H1 (cell line): ENCODE measurements around the gene SHH. TPM values are rescaled to one million over a fixed set of nuclear protein-coding genes. Genes with fewer than 3 reads are reported as not detected.

Source experiments
- CTCF ChIA-PET: fragments of 300-600 bp; sonication (Branson Sonifier 250); formaldehyde crosslinking; loops from one replicate; lab custom pipeline; 2021; ENCODE audit not compliant: partially characterized antibody; lab: Charles Lee
- POLR2A ChIA-PET: fragments of 300-600 bp; sonication (Branson Sonifier 250); formaldehyde crosslinking; loops from one replicate; lab custom pipeline; 2021; ENCODE audit warnings: inconsistent platforms; ENCODE audit not compliant: partially characterized antibody; lab: Charles Lee
- DNase-seq, 2 experiments: peaks; one replicate each; pipeline versions ENCODE4 v3.0.0 to v3.0.0-alpha.2; 2010 to 2022; ENCODE audit warnings: low spot score in 2 of 2, low read depth in 1 of 2, mixed read lengths in 1 of 2
- FAIRE-seq: peaks from 2 replicates; lab custom pipeline; 2011; peaks lifted over from hg19 to GRCh38; lab: Jason Lieb, UNC
- H2AFZ ChIP-seq: 2 replicates; pipeline ENCODE4 v1.8.1; 2012; ENCODE audit warnings: low read length, inconsistent platforms
- H2AK5ac ChIP-seq: 2 replicates; pipeline ENCODE4 v1.6.1; 2013; ENCODE audit warnings: low read depth, low read length
- H2BK120ac ChIP-seq: replicated peaks from 2 replicates; pipeline ENCODE3; 2013; ENCODE audit warnings: low read depth, low read length, inconsistent platforms
- H2BK12ac ChIP-seq: 2 replicates; pipeline ENCODE4 v1.6.1; 2013; ENCODE audit warnings: low read depth, low read length
- H2BK15ac ChIP-seq: 2 replicates; pipeline ENCODE4 v1.6.1; 2013; ENCODE audit warnings: low read length
- H2BK20ac ChIP-seq: 2 replicates; pipeline ENCODE4 v1.6.1; 2013; ENCODE audit warnings: low read length
- H2BK5ac ChIP-seq: 2 replicates; pipeline ENCODE4 v1.6.1; 2013; ENCODE audit warnings: low read depth, low read length
- H3K14ac ChIP-seq: 2 replicates; pipeline ENCODE4 v1.6.1; 2013; ENCODE audit warnings: inconsistent platforms; ENCODE audit not compliant: insufficient read length
- H3K18ac ChIP-seq: 2 replicates; pipeline ENCODE4 v1.6.1; 2013; ENCODE audit warnings: low read length; ENCODE audit errors: extremely low read depth
- H3K23ac ChIP-seq: 2 replicates; pipeline ENCODE4 v1.6.1; 2013; ENCODE audit warnings: inconsistent platforms; ENCODE audit not compliant: insufficient read length
- H3K23me2 ChIP-seq: 2 replicates; pipeline ENCODE4 v1.6.1; 2013; ENCODE audit warnings: low read depth, low read length
- H3K27ac ChIP-seq: 2 replicates; pipeline ENCODE4 v1.6.1; 2011; ENCODE audit warnings: low read depth, low read length, inconsistent platforms
- H3K27me3 ChIP-seq, 4 experiments: replicated peaks in 1 of 4; 1 replicate in 1 of 4; 2 replicates in 3 of 4; pipeline versions ENCODE4 v1.6.1 to v1.8.1; 2011 to 2013; ENCODE audit warnings: low read length in 3 of 4, mild to moderate bottlenecking in 3 of 4, inconsistent platforms in 2 of 4, mixed read lengths in 2 of 4, moderate library complexity in 1 of 4; ENCODE audit not compliant: control insufficient read depth in 3 of 4, insufficient read depth in 3 of 4; ENCODE audit errors: extremely low read depth in 1 of 4
- H3K36me3 ChIP-seq, 4 experiments: 2 replicates each; pipeline versions ENCODE4 v1.6.1 to v1.8.1; 2011 to 2013; ENCODE audit warnings: mild to moderate bottlenecking in 4 of 4, low read length in 3 of 4, moderate library complexity in 2 of 4, control low read depth in 1 of 4, inconsistent platforms in 1 of 4; ENCODE audit not compliant: insufficient read depth in 4 of 4, control insufficient read depth in 2 of 4
- H3K4ac ChIP-seq: replicated peaks from 2 replicates; pipeline ENCODE3; 2013; ENCODE audit warnings: low read length, low read depth, mixed read lengths, inconsistent platforms; ENCODE audit not compliant: insufficient read length
- H3K4me1 ChIP-seq, 4 experiments: replicated peaks in 1 of 4; 1 replicate in 1 of 4; 2 replicates in 3 of 4; pipeline versions ENCODE4 v1.6.1 to v1.8.1; 2011 to 2013; ENCODE audit warnings: low read length in 3 of 4, inconsistent platforms in 2 of 4, mixed read lengths in 1 of 4; ENCODE audit not compliant: insufficient read depth in 4 of 4, control insufficient read depth in 3 of 4
- H3K4me2 ChIP-seq, 2 experiments: 2 replicates each; pipeline versions ENCODE4 v1.6.1 to v1.8.1; 2011 to 2013; ENCODE audit warnings: low read depth in 2 of 2, low read length in 2 of 2, control low read depth in 1 of 2, inconsistent platforms in 1 of 2, mild to moderate bottlenecking in 1 of 2; ENCODE audit not compliant: insufficient read depth in 1 of 2
- H3K4me3 ChIP-seq, 4 experiments: fragments of 200-600, 300-600 bp in 1 of 4; sonication (generic), shearing (Covaris generic), sonication (Bioruptor Twin) in 1 of 4; 2 replicates each; pipeline versions ENCODE4 v1.5.1 to v1.8.1; 2011 to 2016; ENCODE audit warnings: low read length in 4 of 4, low read depth in 3 of 4, control low read depth in 2 of 4, inconsistent platforms in 2 of 4, mild to moderate bottlenecking in 2 of 4, mixed read lengths in 1 of 4, moderate library complexity in 1 of 4; ENCODE audit not compliant: insufficient read depth in 2 of 4; ENCODE audit errors: extremely low read depth in 1 of 4
- H3K56ac ChIP-seq: replicated peaks from 2 replicates; pipeline ENCODE3; 2013; ENCODE audit warnings: low read depth, mild to moderate bottlenecking, mixed read lengths, low read length, inconsistent platforms; ENCODE audit not compliant: insufficient read length
- H3K79me1 ChIP-seq: 2 replicates; pipeline ENCODE4 v1.6.1; 2013; ENCODE audit warnings: low read depth, low read length, control low read depth
- H3K79me2 ChIP-seq, 2 experiments: 2 replicates each; pipeline versions ENCODE4 v1.6.1 to v1.8.1; 2012 to 2013; ENCODE audit warnings: low read length in 2 of 2, mild to moderate bottlenecking in 2 of 2, inconsistent platforms in 1 of 2; ENCODE audit not compliant: insufficient read depth in 2 of 2, control insufficient read depth in 1 of 2
- H3K9ac ChIP-seq, 4 experiments: replicated peaks in 1 of 4; 1 replicate in 1 of 4; 2 replicates in 3 of 4; pipeline versions ENCODE4 v1.6.1 to v1.8.1; 2011 to 2013; ENCODE audit warnings: low read depth in 3 of 4, low read length in 3 of 4, control low read depth in 2 of 4, mild to moderate bottlenecking in 2 of 4, moderate library complexity in 2 of 4, inconsistent platforms in 1 of 4; ENCODE audit errors: extremely low read depth in 1 of 4
- H3K9me3 ChIP-seq, 2 experiments: 2 replicates each; pipeline versions ENCODE4 v1.6.1 to v1.8.1; 2012 to 2013; ENCODE audit warnings: mild to moderate bottlenecking in 2 of 2, moderate library complexity in 2 of 2, control low read depth in 1 of 2, inconsistent platforms in 1 of 2, low read depth in 1 of 2, low read length in 1 of 2, mixed read lengths in 1 of 2; ENCODE audit not compliant: insufficient read depth in 2 of 2
- H4K20me1 ChIP-seq, 2 experiments: replicated peaks in 1 of 2; 2 replicates each; pipeline versions ENCODE3 to v1.8.1; 2011 to 2013; ENCODE audit warnings: inconsistent platforms in 2 of 2, low read length in 2 of 2, mild to moderate bottlenecking in 1 of 2; ENCODE audit not compliant: insufficient read depth in 2 of 2, control insufficient read depth in 1 of 2
- H4K5ac ChIP-seq: 2 replicates; pipeline ENCODE4 v1.6.1; 2013; ENCODE audit warnings: low read length, low read depth, mixed read lengths, inconsistent platforms; ENCODE audit not compliant: insufficient read length
- H4K8ac ChIP-seq: 2 replicates; pipeline ENCODE4 v1.8.0; 2013; ENCODE audit warnings: mild to moderate bottlenecking, moderate library complexity, low read length, inconsistent platforms; ENCODE audit not compliant: insufficient read depth; ENCODE audit errors: extremely low read depth
- H4K91ac ChIP-seq: replicated peaks from 2 replicates; pipeline ENCODE3; 2013; ENCODE audit warnings: low read length, mixed read lengths, inconsistent platforms; ENCODE audit not compliant: insufficient read length
- ASH2L ChIP-seq: fragments of 200-600, 300-600 bp; sonication (generic); IDR thresholded peaks from one replicate; pipeline ENCODE4 v1.7.1; 2017; ENCODE audit warnings: low read length
- GABPA ChIP-seq: IDR thresholded peaks from 2 replicates; pipeline ENCODE4 v1.6.1; 2011; ENCODE audit warnings: mild to moderate bottlenecking, low read length, moderate library complexity, borderline replicate concordance; ENCODE audit not compliant: insufficient read depth
- JUND ChIP-seq: IDR thresholded peaks from 2 replicates; pipeline ENCODE4 v1.6.1; 2011; ENCODE audit warnings: mild to moderate bottlenecking, improper control_type of control experiment, low read length
- KDM4A ChIP-seq: IDR thresholded peaks from one replicate; pipeline ENCODE4 v1.7.1; 2012; ENCODE audit warnings: low read depth, mild to moderate bottlenecking, moderate library complexity, low read length, inconsistent platforms; ENCODE audit not compliant: severe bottlenecking
- KDM5A ChIP-seq: fragments of 200-600 bp; IDR thresholded peaks from 2 replicates; pipeline ENCODE4 v1.7.1; 2012; ENCODE audit warnings: mild to moderate bottlenecking, low read length, inconsistent platforms, mixed read lengths
- NRF1 ChIP-seq: IDR thresholded peaks from 2 replicates; pipeline ENCODE4 v1.6.1; 2011; ENCODE audit warnings: mild to moderate bottlenecking, low read depth, low read length, improper control_type of control experiment
- POU5F1 ChIP-seq: IDR thresholded peaks from 2 replicates; pipeline ENCODE4 v1.6.1; 2011; ENCODE audit warnings: low read depth, mild to moderate bottlenecking, low read length, moderate library complexity
- RXRA ChIP-seq: IDR thresholded peaks from 2 replicates; pipeline ENCODE4 v1.6.1; 2011; ENCODE audit warnings: low read depth, mild to moderate bottlenecking, low read length, moderate library complexity; ENCODE audit not compliant: insufficient read depth
- SAP30 ChIP-seq: fragments of 300-600 bp; sonication (generic); IDR thresholded peaks from 2 replicates; pipeline ENCODE4 v1.7.1; 2012; ENCODE audit warnings: low read length, moderate library complexity, mild to moderate bottlenecking, inconsistent platforms; ENCODE audit not compliant: insufficient read depth, insufficient replicate concordance
- SIRT6 ChIP-seq: IDR thresholded peaks from one replicate; pipeline ENCODE4 v1.7.1; 2012; ENCODE audit warnings: low read length, inconsistent platforms
- SP1 ChIP-seq: IDR thresholded peaks from 2 replicates; pipeline ENCODE4 v1.6.1; 2011; ENCODE audit warnings: low read depth, low read length
- SP2 ChIP-seq: IDR thresholded peaks from 2 replicates; pipeline ENCODE4 v1.6.1; 2012; ENCODE audit warnings: mild to moderate bottlenecking, low read length, inconsistent platforms
- TBP ChIP-seq: IDR thresholded peaks from 2 replicates; pipeline ENCODE4 v1.6.1; 2011; ENCODE audit warnings: low read depth, low read length, improper control_type of control experiment
- TEAD4 ChIP-seq: IDR thresholded peaks from 2 replicates; pipeline ENCODE4 v1.6.1; 2012; ENCODE audit warnings: low read depth, low read length, inconsistent platforms, mixed read lengths
- WGBS, 2 experiments: shearing (Covaris generic) in 1 of 2; methylation state at CpG; one replicate each; pipeline versions ENCODE4 v1.1.6 to v1.1.7; 2013 to 2015; ENCODE audit warnings: low lambda C conversion rate in 2 of 2, mixed read lengths in 2 of 2, inconsistent platforms in 1 of 2, low coverage in 1 of 2, missing lambda C conversion rate in 1 of 2; ENCODE audit not compliant: insufficient replicate concordance in 2 of 2, insufficient coverage in 1 of 2, insufficient read length in 1 of 2; ENCODE audit errors: extremely low coverage in 1 of 2, missing lambda C conversion rate in 1 of 2; 5-methylcytosine and 5-hydroxymethylcytosine counted together
- polyA plus RNA-seq, 7 experiments: library from polyadenylated mRNA; depleted of rRNA in 3 of 7; stranded (reverse) in 5 of 7; unstranded in 2 of 7; fragments of >200 nt in 5 of 7; fragments of 200-250 nt in 2 of 7; gene quantifications; 1 replicate in 5 of 7; 2 replicates in 1 of 7; 4 replicates in 1 of 7; pipeline versions ENCODE4 v1.2.1 to v1.2.3, GENCODE V29; 2011 to 2013; ENCODE audit warnings: missing spikeins in 2 of 7, mixed read lengths in 2 of 7
- total RNA-seq: library from RNA; stranded (reverse); fragmentation: NEBNext Ultra II Directional; extraction: Animal tissue kit (Norgen Biotek cat#: 25700); gene quantifications from 2 replicates; pipeline ENCODE4 v1.2.1, GENCODE V29; 2021

SHH gene
- total and polyA plus RNA-seq, 2 of the 8 experiments (the other 6 are each of a cell fraction or from before 2014, with no cell fraction given), result not detected

- FAIRE-seq, result no peak
- H2AK5ac ChIP-seq, result no peak overlapping the region
- no peaks in the 10 kb centered on the region for H3K79me1 ChIP-seq
- H3K4me1 ChIP-seq, result peaks cover 0 to 19% (median 6%) of the 10 kb centered on the region in 4 experiments; a peak in 6 of 7 replicates
- POLR2A ChIA-PET, result no interaction called here
- H3K9me3 ChIP-seq, result peaks cover 0 to 6% of the 10 kb centered on the region in 2 experiments; a peak in 1 of 4 replicates
- no peak overlapping the region for H3K27ac ChIP-seq
- H2BK120ac ChIP-seq, result no peak overlapping the region
- H3K23ac ChIP-seq, result no peak overlapping the region
- no peak overlapping the region for H3K4ac ChIP-seq
- peaks cover 27 to 41% (median 32%) of the 10 kb centered on the region in 4 experiments for H3K27me3 ChIP-seq
- no peak overlapping the region for H3K4me2 ChIP-seq
- H4K5ac ChIP-seq, result no peak overlapping the region
- H2BK20ac ChIP-seq, result no peak overlapping the region
- no peak overlapping the region for H3K14ac ChIP-seq
- H4K91ac ChIP-seq, result no peak overlapping the region
- no peak for DNase-seq
- no peaks in the 10 kb centered on the region for H3K79me2 ChIP-seq
- no peak overlapping the region for H4K8ac ChIP-seq
- H2BK5ac ChIP-seq, result no peak overlapping the region
- no peak overlapping the region for H3K4me3 ChIP-seq
- no peak overlapping the region for H2BK15ac ChIP-seq
- peaks cover 4 to 9% of the 10 kb centered on the region in 2 experiments for H4K20me1 ChIP-seq
- no peak overlapping the region for H2BK12ac ChIP-seq
- H3K36me3 ChIP-seq, result no peaks in the 10 kb centered on the region
- H3K56ac ChIP-seq, result no peak overlapping the region
- H2AFZ ChIP-seq, result no peak overlapping the region
- no peaks in the 10 kb centered on the region; the same call in 1 of the 2 replicates for H3K23me2 ChIP-seq
- H3K9ac ChIP-seq, result no peak overlapping the region
- no peak overlapping the region for H3K18ac ChIP-seq
- CTCF ChIA-PET, result interaction anchor here (0.6 to 1.6 kb wide), 4 partner anchors 403 to 1008 kb away, joined by 3 to 5 read pairs (median 3); no protein-coding TSS in a partner anchor
- WGBS, 2 experiments, result 92% methylated on average over 16 of the region's 16 CpGs; no CpG with 5 or more reads in 1 of the 2 experiments
- TF ChIP-seq ASH2L (no peak), SP1 (no peak), GABPA (no peak), SAP30 (no peak), NRF1 (no peak), SIRT6 (no peak), KDM4A (no peak), KDM5A (no peak), RXRA (no peak), TEAD4 (no peak), JUND (no peak), SP2 (no peak), POU5F1 (no peak), TBP (no peak)
These were observed 4.7 kb upstream of the SHH start for GRCh38 chr7:155816996-155817395.
